IMR-90 (cell line): ENCODE results near the gene HOXB2. TPM values are rescaled to one million over a fixed set of nuclear protein-coding genes. Genes with fewer than 3 reads are reported as not detected.
A peak's percentile ranks its signal among the peaks of the same experiment; 100 is the strongest.

Experiments
- ATAC-seq: fragments of 200-7000 bp; cut with Tn5 transposase; 2 replicates; pipeline ENCODE4 v1.9.1; 2020; ENCODE audit warnings: low read depth, mild to moderate bottlenecking, moderate library complexity
- BruUV-seq: library from RNA; stranded (reverse); fragments of 400-500 nt; replicated peaks from 2 replicates; lab custom pipeline; 2021; lab: Mats Ljungman, UMichigan
- CTCF ChIA-PET: fragments of 300-600 bp; formaldehyde crosslinking; extraction: SDS; loops from one replicate; lab custom pipeline; 2021; ENCODE audit warnings: antibody characterized with exemption; lab: Yijun Ruan, JAX
- POLR2A ChIA-PET: fragments of 300-600 bp; sonication (Branson Sonifier 250); formaldehyde crosslinking; loops from one replicate; lab custom pipeline; 2022; ENCODE audit warnings: antibody characterized with exemption; ENCODE audit not compliant: unreplicated experiment; lab: Charles Lee
- DNase-seq: peaks from one replicate; pipeline ENCODE4 v3.0.0; 2013
- H2AFZ ChIP-seq: replicated peaks from 2 replicates; pipeline ENCODE3; 2013; ENCODE audit warnings: low read length, mild to moderate bottlenecking; ENCODE audit not compliant: poor library complexity
- H2AK5ac ChIP-seq: 2 replicates; pipeline ENCODE4 v1.6.1; 2013; ENCODE audit warnings: low read depth, low read length, inconsistent platforms
- H2AK9ac ChIP-seq: replicated peaks from 2 replicates; pipeline ENCODE3; 2013; ENCODE audit warnings: mild to moderate bottlenecking, low read depth, low read length, moderate library complexity; ENCODE audit not compliant: poor library complexity
- H2BK120ac ChIP-seq: 2 replicates; pipeline ENCODE4 v1.6.1; 2013; ENCODE audit warnings: low read depth, low read length, inconsistent platforms
- H2BK15ac ChIP-seq: 3 replicates; pipeline ENCODE4 v1.6.1; 2013; ENCODE audit warnings: low read depth, low read length, inconsistent platforms
- H2BK20ac ChIP-seq: 2 replicates; pipeline ENCODE4 v1.6.1; 2013; ENCODE audit warnings: low read depth, mild to moderate bottlenecking, inconsistent platforms, low read length, moderate library complexity
- H2BK5ac ChIP-seq: 2 replicates; pipeline ENCODE4 v1.6.1; 2013; ENCODE audit warnings: mild to moderate bottlenecking, low read depth, low read length, inconsistent platforms; ENCODE audit not compliant: poor library complexity, severe bottlenecking
- H3K14ac ChIP-seq: replicated peaks from 2 replicates; pipeline ENCODE4 v1.6.1; 2013; ENCODE audit warnings: low read depth, low read length, inconsistent platforms
- H3K18ac ChIP-seq: 2 replicates; pipeline ENCODE4 v1.6.1; 2013; ENCODE audit warnings: low read depth, low read length, control low read depth
- H3K23ac ChIP-seq: 2 replicates; pipeline ENCODE4 v1.6.1; 2013; ENCODE audit warnings: low read depth, low read length, inconsistent platforms
- H3K27ac ChIP-seq: 2 replicates; pipeline ENCODE4 v1.5.1; 2013; ENCODE audit warnings: mild to moderate bottlenecking, control low read depth, low read length; ENCODE audit not compliant: insufficient read depth
- H3K27me3 ChIP-seq: 2 replicates; pipeline ENCODE4 v1.6.1; 2013; ENCODE audit warnings: low read length; ENCODE audit not compliant: control insufficient read depth, insufficient read depth
- H3K36me3 ChIP-seq: 2 replicates; pipeline ENCODE4 v1.6.1; 2013; ENCODE audit warnings: low read length, mixed read lengths; ENCODE audit not compliant: control insufficient read depth, insufficient read depth
- H3K4ac ChIP-seq: 2 replicates; pipeline ENCODE4 v1.6.1; 2013; ENCODE audit warnings: low read depth, low read length, inconsistent platforms
- H3K4me1 ChIP-seq: 2 replicates; pipeline ENCODE4 v1.6.1; 2013; ENCODE audit warnings: low read length, mixed read lengths; ENCODE audit not compliant: control insufficient read depth, insufficient read depth
- H3K4me2 ChIP-seq: 2 replicates; pipeline ENCODE4 v1.6.1; 2013; ENCODE audit warnings: low read depth, mild to moderate bottlenecking, control low read depth, low read length, moderate library complexity
- H3K4me3 ChIP-seq: 2 replicates; pipeline ENCODE4 v1.5.1; 2013; ENCODE audit warnings: low read depth, mild to moderate bottlenecking, control low read depth, low read length, moderate library complexity; ENCODE audit not compliant: insufficient read depth
- H3K56ac ChIP-seq: 2 replicates; pipeline ENCODE4 v1.6.1; 2013; ENCODE audit warnings: low read length, inconsistent platforms; ENCODE audit not compliant: insufficient read depth; ENCODE audit errors: extremely low read depth
- H3K79me1 ChIP-seq, 2 experiments: 2 replicates each; pipeline ENCODE4 v1.6.1; 2013; ENCODE audit warnings: low read length in 2 of 2, inconsistent platforms in 1 of 2, low read depth in 1 of 2
- H3K9ac ChIP-seq: 2 replicates; pipeline ENCODE4 v1.6.1; 2013; ENCODE audit warnings: low read depth, low read length, control low read depth
- H3K9me1 ChIP-seq: 2 replicates; pipeline ENCODE4 v1.6.1; 2013; ENCODE audit warnings: low read length, inconsistent platforms; ENCODE audit not compliant: insufficient read depth
- H3K9me3 ChIP-seq: 2 replicates; pipeline ENCODE4 v1.6.1; 2013; ENCODE audit warnings: low read length; ENCODE audit not compliant: control insufficient read depth, insufficient read depth
- H4K20me1 ChIP-seq: 2 replicates; pipeline ENCODE4 v1.6.1; 2013; ENCODE audit warnings: low read length, inconsistent platforms; ENCODE audit not compliant: insufficient read depth
- H4K5ac ChIP-seq: 2 replicates; pipeline ENCODE4 v1.6.1; 2013; ENCODE audit warnings: mild to moderate bottlenecking, low read depth, low read length, control low read depth
- H4K8ac ChIP-seq, 2 experiments: 2 replicates each; pipeline ENCODE4 v1.6.1; 2013; ENCODE audit warnings: low read depth in 2 of 2, low read length in 2 of 2, control low read depth in 1 of 2, inconsistent platforms in 1 of 2
- H4K91ac ChIP-seq: 2 replicates; pipeline ENCODE4 v1.6.1; 2013; ENCODE audit warnings: low read depth, low read length, inconsistent platforms; ENCODE audit not compliant: insufficient read depth
- FOS ChIP-seq: fragments of 150-350 bp; IDR thresholded peaks from 2 replicates; pipeline ENCODE4 v1.6.1; 2016; ENCODE audit warnings: low read depth, low read length
- MAFK ChIP-seq: IDR thresholded peaks from 2 replicates; pipeline ENCODE4 v1.6.1; 2012; ENCODE audit warnings: low read depth, low read length, improper control_type of control experiment
- RAD21 ChIP-seq: IDR thresholded peaks from 2 replicates; pipeline ENCODE4 v1.6.1; 2012; ENCODE audit warnings: low read length, improper control_type of control experiment
- RCOR1 ChIP-seq: IDR thresholded peaks from 2 replicates; pipeline ENCODE4 v1.6.1; 2012; ENCODE audit warnings: mild to moderate bottlenecking, low read length, improper control_type of control experiment; ENCODE audit not compliant: insufficient replicate concordance
- SMC3 ChIP-seq: fragments of 150-350 bp; IDR thresholded peaks from 2 replicates; pipeline ENCODE4 v1.6.1; 2016; ENCODE audit warnings: low read depth, mild to moderate bottlenecking, antibody characterized with exemption, low read length, moderate library complexity
- WGBS, 2 experiments: methylation state at CpG; one replicate each; pipeline versions ENCODE4 v1.1.5 to v1.1.7; 2013; ENCODE audit warnings: missing lambda C conversion rate in 2 of 2; ENCODE audit not compliant: insufficient read length in 1 of 2; ENCODE audit errors: extremely low coverage in 2 of 2; 5-methylcytosine and 5-hydroxymethylcytosine counted together
- dilution Hi-C: fragments of 300-500 bp; cut with HindIII; formaldehyde crosslinking; loops from one replicate; pipeline ENCODE4 v1.14.3; 2018; ENCODE audit warnings: low sequenced_read_pairs; ENCODE audit not compliant: unreplicated experiment
- in situ Hi-C: fragments of 300-500 bp; cut with MboI; formaldehyde crosslinking; loops from 3 replicates; pipeline ENCODE4 v1.14.3; 2019; ENCODE audit warnings: low sequenced_read_pairs, inconsistent platforms, mixed read lengths
- intact Hi-C: fragments of 100-400 bp; cut with micrococcal nuclease; formaldehyde crosslinking; loops from 2 replicates; pipeline ENCODE4 v1.10.0; 2022
- polyA plus RNA-seq, 3 experiments: library from polyadenylated mRNA; depleted of rRNA; stranded (reverse); fragments of >200 nt; gene quantifications; 2 replicates each; pipeline ENCODE4 v1.2.3, GENCODE V29; 2012; ENCODE audit warnings: low replicate concordance in 1 of 3
- total RNA-seq: library from RNA; depleted of rRNA; stranded (reverse); fragments of >200 nt; gene quantifications from 2 replicates; pipeline ENCODE4 v1.2.3, GENCODE V29; 2012
- TF ChIP-seq, protein P1 (sequence below): conservative IDR thresholded peaks from 2 replicates; pipeline ENCODE4 v1.5.1; 2012; ENCODE audit warnings: mild to moderate bottlenecking, low read depth, low read length, improper control_type of control experiment

HOXB2 gene
- total and polyA plus RNA-seq, 2 of the 4 experiments (the other 2 are of a cell fraction), result 2.7 to 29.9 TPM

- H3K4me1 ChIP-seq, result peaks cover 79% of the 10 kb centered on the region
- peak overlapping the region; percentile 38 to 73 for H4K8ac ChIP-seq
- H2BK5ac ChIP-seq, result peak overlapping the region; percentile 80
- H3K27ac ChIP-seq, result peak overlapping the region; percentile 93
- DNase-seq (peak; percentile 68), ATAC-seq (no peak)
- ChIA-PET POLR2A (no interaction called here), CTCF (interaction anchor here (1.4 kb wide), 1 partner anchor 69 kb away, joined by 3 read pairs; no protein-coding TSS in a partner anchor)
- H3K23ac ChIP-seq, result peak overlapping the region; percentile 96
- peak overlapping the region; percentile 19; the same call in 1 of the 2 replicates for H4K5ac ChIP-seq
- H3K4ac ChIP-seq, result peak overlapping the region; percentile 91
- intact Hi-C loops (no loop called here), in situ Hi-C loops (no loop called here), dilution Hi-C loops (no loop called here)
- peak overlapping the region; percentile 88 for H3K4me2 ChIP-seq
- peak overlapping the region; percentile 78 for H3K9ac ChIP-seq
- H2BK120ac ChIP-seq, result peak overlapping the region; percentile 71
- H3K36me3 ChIP-seq, result peaks cover 37% of the 10 kb centered on the region; the same call in 1 of the 2 replicates
- H3K27me3 ChIP-seq, result no peaks in the 10 kb centered on the region
- BruUV-seq, result no TSS peak
- peak overlapping the region; percentile 76 for H2AK5ac ChIP-seq
- H2BK15ac ChIP-seq, result peak overlapping the region; percentile 4; the same call in 2 of the 3 replicates
- H2AK9ac ChIP-seq, result peak overlapping the region; percentile 88
- peaks cover 0 to 24% of the 10 kb centered on the region in 2 experiments; a peak in 1 of 4 replicates for H3K79me1 ChIP-seq
- H4K20me1 ChIP-seq, result peaks cover 30% of the 10 kb centered on the region
- H3K9me3 ChIP-seq, result no peaks in the 10 kb centered on the region
- peak overlapping the region; percentile 91 for H3K14ac ChIP-seq
- H3K9me1 ChIP-seq, result peaks cover 20% of the 10 kb centered on the region
- TF ChIP-seq MAFK, result no peak
- no peak for TF ChIP-seq FOS
- TF ChIP-seq, protein P1, sequence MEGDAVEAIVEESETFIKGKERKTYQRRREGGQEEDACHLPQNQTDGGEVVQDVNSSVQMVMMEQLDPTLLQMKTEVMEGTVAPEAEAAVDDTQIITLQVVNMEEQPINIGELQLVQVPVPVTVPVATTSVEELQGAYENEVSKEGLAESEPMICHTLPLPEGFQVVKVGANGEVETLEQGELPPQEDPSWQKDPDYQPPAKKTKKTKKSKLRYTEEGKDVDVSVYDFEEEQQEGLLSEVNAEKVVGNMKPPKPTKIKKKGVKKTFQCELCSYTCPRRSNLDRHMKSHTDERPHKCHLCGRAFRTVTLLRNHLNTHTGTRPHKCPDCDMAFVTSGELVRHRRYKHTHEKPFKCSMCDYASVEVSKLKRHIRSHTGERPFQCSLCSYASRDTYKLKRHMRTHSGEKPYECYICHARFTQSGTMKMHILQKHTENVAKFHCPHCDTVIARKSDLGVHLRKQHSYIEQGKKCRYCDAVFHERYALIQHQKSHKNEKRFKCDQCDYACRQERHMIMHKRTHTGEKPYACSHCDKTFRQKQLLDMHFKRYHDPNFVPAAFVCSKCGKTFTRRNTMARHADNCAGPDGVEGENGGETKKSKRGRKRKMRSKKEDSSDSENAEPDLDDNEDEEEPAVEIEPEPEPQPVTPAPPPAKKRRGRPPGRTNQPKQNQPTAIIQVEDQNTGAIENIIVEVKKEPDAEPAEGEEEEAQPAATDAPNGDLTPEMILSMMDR, result peak; percentile 46
- TF ChIP-seq RCOR1, result no peak
- 0 out of 2 replicates have a peak, but pooled peaks have one; percentile 8 for TF ChIP-seq SMC3
- peak; percentile 35; the same call in 1 of the 2 replicates for TF ChIP-seq RAD21
- H3K18ac ChIP-seq, result peak overlapping the region; percentile 38
- 27% methylated on average over 2 of the region's 15 CpGs; no CpG with 5 or more reads in 1 of the 2 experiments for WGBS, 2 experiments
- peak overlapping the region; percentile 60 for H2BK20ac ChIP-seq
- no peak overlapping the region for H2AFZ ChIP-seq
- H4K91ac ChIP-seq, result peak overlapping the region; percentile 70
- H3K56ac ChIP-seq, result peak overlapping the region; percentile 65; the same call in 1 of the 2 replicates
- no peak overlapping the region; the same call in 1 of the 2 replicates for H3K4me3 ChIP-seq
Measured at GRCh38 chr17:48561884-48562810, 17.2 kb upstream of the HOXB2 start.
